Non-pigmented ciliary epithelial cell (primary cell): ENCODE data around the gene ITGB4.

Source experiments
- DNase-seq: peaks from one replicate; pipeline ENCODE4 v3.0.0-alpha.2; 2010; ENCODE audit warnings: low read depth

The ITGB4 gene

GRCh38 chr17:75731716-75732498, 10.6 kb downstream of the ITGB4 start:
- no peak for DNase-seq

DNA sequence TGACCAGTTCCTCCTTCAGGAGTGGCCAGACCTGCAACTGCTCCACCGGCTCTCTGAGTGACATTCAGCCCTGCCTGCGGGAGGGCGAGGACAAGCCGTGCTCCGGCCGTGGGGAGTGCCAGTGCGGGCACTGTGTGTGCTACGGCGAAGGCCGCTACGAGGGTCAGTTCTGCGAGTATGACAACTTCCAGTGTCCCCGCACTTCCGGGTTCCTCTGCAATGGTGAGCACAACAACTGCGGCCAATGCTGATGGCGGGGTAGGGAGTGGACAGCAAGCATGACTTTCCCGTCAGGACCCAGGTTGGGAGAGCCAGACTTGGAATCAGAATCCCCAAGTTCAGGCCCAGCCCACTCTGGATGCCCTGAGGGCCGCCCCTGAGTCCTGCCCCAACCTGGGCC, 12.2 kb downstream of the ITGB4 start:
- no peak for DNase-seq

DNA sequence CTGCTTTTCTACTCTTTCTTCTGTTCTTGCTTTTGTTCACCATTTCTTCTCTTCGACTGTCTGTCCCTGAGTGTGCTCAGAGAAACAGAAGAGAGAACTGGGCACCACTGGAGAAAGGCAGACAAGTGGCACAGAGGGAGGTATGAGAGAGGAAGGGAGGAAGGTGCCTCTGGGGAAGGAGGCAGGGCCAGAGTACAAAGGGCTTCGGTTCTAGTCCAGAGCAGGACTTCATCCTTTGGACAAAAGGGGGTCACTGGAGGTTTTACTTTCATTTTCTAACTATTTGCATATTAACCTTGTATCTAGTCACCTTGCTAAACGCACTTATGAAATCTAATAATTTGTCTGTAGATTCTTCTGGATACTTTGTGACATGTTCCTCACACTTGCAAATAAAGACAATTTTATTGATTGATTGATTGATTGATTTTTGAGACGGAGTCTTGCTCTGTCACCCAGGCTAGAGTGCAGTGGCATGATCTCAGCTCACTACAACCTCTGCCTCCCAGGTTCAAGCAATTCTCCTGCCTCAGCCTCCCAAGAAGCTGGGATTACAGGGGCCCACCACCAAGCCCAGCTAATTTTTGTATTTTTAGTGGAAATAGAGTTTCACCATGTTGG, 13.5 kb downstream of the ITGB4 start:
- no peak for DNase-seq

GRCh38 chr17:75736173-75736835, 15.0 kb downstream of the ITGB4 start:
- no peak for DNase-seq

GRCh38 chr17:75737133-75737962, 16.1 kb downstream of the ITGB4 start:
- DNase-seq = no peak

DNA sequence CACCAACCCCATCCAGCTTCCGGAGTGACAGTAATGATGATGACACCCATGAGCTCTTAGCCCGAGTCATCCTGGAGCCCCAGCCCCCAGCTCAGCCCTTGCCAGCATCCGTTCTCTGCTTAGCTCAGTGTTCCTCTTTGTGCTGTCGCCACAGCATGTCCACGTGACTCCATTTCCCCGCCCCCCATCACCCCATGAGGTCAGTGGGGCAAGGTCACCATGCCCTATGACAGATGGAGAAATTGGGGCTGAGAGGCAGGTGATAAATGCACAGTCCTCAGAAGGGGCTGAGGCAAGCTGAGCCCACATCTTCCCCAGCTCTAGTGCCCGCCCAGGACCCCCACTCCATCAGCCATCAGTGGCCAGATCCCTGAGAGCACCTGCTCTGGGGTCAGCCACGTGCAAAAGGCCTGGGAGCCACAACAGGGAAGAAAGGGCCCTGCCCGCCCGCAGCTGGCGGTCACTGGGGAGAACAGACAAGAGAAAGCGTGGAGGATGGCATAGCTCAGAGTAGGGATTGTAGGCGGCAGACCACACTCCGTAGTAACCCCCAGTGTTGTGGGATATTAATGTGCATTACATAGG, 17.1 kb downstream of the ITGB4 start:
- no peak for DNase-seq

DNA sequence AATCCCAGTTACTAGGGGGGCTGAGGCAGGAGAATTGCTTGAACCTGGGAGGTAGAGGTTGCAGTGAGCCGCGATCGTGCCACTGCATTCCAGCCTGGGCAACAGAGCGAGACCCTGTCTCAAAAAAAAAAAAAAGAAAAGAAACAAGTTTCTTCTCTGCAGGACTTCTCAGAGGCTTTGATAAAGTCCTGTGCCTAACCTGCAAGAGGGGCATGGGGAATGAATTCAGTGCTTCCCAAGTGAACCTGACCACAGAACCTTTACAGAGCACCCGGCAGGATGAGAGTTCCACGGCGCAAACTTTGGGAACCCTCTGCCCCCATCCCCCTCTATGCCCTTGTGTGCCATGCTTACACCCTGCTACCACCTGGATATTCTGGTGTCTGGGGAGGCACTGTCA, 17.9 kb downstream of the ITGB4 start:
- no peak for DNase-seq

- no peak for DNase-seq
Measured at GRCh38 chr17:75739801-75740200, 18.5 kb downstream of the ITGB4 start.

DNA sequence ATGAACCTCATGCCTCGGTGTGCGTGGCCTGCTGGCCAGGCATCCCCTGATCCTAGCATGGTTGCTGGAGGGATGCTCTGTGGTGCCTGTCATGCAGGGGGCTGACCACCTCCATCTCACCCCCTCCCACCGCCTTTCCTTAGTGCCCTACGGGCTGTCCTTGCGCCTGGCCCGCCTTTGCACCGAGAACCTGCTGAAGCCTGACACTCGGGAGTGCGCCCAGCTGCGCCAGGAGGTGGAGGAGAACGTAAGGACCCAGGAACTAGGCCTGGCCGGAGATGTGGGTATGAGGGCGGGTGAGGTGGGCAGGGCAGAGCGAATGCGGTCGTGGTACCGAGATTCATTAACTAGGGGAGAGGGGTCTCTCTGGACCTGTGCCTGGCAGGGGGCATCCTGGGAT, 19.0 kb downstream of the ITGB4 start:
- DNase-seq = no peak

- DNase-seq = no peak
Measured at GRCh38 chr17:75740631-75741077, 19.4 kb downstream of the ITGB4 start.

- no peak for DNase-seq
Measured at GRCh38 chr17:75742337-75742736, 21.1 kb downstream of the ITGB4 start.

- DNase-seq = no peak
Measured at GRCh38 chr17:75743625-75744206, 22.5 kb downstream of the ITGB4 start.

DNA sequence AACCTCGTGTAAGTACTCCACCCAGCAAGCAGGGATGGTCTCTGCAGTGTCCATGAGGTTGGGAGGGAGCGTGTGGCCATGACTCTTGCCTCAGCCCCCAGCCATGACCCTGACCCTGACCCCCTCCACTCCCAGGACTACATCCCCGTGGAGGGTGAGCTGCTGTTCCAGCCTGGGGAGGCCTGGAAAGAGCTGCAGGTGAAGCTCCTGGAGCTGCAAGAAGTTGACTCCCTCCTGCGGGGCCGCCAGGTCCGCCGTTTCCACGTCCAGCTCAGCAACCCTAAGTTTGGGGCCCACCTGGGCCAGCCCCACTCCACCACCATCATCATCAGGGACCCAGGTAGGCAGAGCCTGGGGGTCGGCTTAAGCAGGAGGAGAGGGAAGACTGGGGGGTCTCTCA, 27.4 kb downstream of the ITGB4 start:
- DNase-seq = no peak

GRCh38 chr17:75749545-75750389, 28.5 kb downstream of the ITGB4 start:
- no peak for DNase-seq

GRCh38 chr17:75750661-75751423, 29.6 kb downstream of the ITGB4 start:
- no peak for DNase-seq

DNA sequence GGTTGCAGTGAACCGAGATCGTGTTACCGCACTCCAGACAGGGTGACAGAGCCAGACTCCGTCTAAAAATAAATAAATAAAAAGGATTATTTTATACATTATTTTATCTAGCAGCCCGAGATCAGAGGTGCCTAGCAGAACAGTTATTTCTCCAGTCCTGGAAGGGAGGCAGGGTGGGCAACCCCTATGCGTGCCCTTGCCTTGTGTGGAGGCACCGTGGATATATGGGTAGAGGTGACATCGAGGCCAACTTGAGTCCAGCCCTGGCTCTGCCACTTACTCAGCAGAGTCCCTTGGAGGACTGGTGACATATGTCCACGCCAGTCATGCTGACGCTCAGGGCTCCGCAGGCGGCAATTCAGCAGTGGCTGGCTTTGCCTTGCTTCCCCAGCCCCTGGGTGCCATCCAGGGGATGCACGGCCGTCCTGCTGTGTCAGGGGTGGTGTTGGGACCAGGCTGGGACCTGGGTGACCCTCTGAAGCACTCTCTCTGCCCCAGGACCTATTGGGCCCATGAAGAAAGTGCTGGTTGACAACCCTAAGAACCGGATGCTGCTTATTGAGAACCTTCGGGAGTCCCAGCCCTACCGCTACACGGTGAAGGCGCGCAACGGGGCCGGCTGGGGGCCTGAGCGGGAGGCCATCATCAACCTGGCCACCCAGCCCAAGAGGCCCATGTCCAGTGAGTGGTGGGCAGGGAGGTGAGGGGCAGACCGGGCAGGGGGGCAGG, 30.6 kb downstream of the ITGB4 start:
- no peak for DNase-seq

- no peak for DNase-seq
Measured at GRCh38 chr17:75752405-75752709, 31.1 kb downstream of the ITGB4 start.

DNA sequence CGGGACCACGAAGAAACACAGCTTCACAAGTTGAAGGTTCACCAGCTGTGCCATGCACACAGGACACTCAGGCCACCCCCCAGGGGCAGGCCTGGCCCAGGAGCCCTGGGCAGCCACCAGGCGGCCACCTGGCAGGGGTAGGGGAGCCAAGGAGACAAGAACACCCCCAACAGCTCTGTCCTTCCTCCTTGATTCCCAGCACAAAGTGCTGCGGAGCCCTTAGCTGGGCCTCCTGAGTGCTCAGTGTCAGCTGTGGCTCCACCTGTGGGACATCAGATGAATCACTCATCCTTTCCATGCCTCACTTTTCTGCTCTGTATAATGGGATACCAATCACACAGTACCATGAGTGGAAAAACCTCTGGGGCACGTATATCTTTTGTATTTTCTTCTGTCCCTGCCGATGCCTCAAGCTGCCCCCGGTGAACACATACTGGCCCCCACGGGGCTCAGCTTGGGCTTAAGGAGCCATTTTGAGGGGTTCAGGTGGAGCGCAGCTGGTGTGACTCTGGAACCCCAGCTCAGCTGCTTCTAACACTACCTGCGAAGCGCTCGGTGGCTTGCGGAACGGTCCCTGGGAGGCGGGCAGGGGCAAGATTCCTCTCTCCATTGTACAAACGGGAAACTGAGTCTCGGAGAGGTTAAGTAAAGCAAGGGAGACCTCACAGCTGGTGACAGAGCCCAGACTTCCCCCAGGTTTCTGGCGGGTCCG, 31.7 kb downstream of the ITGB4 start:
- no peak for DNase-seq
